ENCODE results near the gene RPSA.
"Not testable (repeated sequence)": the region's sequence is repeated elsewhere in the genome, so short reads cannot be mapped to it uniquely, and the experiment has no call there.

The RPSA gene

DNA sequence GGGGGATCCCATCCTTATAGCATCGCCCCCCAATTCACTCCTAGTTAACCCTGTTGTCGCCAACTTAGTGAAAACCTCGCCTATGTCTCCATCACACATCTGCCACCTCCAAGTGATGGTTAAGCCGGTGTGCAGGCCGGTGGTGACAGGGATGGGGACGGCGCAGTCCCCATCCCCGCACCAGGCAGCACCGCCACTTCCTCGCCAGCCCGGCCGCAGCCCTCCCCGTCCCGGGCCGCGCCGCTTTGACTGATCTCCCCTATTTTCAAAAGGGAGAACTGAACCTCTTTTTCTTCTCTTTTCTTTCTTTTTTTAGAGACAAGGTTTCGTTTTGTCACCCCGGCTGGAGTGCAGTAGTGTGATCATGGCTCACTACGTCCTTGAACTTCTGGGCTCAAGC, 49.6 kb downstream of the RPSA start:
- TF ChIP-seq, protein P1, sequence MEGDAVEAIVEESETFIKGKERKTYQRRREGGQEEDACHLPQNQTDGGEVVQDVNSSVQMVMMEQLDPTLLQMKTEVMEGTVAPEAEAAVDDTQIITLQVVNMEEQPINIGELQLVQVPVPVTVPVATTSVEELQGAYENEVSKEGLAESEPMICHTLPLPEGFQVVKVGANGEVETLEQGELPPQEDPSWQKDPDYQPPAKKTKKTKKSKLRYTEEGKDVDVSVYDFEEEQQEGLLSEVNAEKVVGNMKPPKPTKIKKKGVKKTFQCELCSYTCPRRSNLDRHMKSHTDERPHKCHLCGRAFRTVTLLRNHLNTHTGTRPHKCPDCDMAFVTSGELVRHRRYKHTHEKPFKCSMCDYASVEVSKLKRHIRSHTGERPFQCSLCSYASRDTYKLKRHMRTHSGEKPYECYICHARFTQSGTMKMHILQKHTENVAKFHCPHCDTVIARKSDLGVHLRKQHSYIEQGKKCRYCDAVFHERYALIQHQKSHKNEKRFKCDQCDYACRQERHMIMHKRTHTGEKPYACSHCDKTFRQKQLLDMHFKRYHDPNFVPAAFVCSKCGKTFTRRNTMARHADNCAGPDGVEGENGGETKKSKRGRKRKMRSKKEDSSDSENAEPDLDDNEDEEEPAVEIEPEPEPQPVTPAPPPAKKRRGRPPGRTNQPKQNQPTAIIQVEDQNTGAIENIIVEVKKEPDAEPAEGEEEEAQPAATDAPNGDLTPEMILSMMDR (IDR thresholded peaks at IDR 0.05; ENCODE audit: insufficient read depth, low read depth, low read length, missing control alignments), result no peak
- no peak overlapping the region for H3K4me3 ChIP-seq (ENCODE audit: low read length)
- no peak for DNase-seq (ENCODE audit: low read depth)

DNA sequence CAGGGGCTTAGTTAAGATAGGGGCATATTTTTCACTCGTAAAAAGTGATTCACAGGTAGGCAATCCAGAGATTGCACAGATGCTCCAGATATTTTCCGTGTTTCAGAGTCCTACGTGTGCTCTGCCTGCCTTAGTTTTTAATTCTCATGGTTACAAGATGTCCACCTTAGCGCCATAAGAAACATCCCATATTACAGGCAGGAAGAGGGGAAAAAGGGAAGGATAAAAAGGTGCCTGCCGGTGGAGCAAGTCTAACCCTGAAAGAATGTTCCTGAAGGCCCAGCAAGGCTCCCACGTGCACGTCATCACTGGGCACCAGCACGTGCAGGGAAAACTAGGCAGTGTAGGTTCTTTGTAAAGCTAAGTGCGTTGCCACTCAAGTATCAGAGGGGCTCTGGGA, 50.8 kb downstream of the RPSA start:
- H3K4me3 ChIP-seq (ENCODE audit: low read length), result no peak overlapping the region
- TF ChIP-seq, protein P1 (IDR thresholded peaks at IDR 0.05; ENCODE audit: insufficient read depth, low read depth, low read length, missing control alignments), result no peak
- DNase-seq (ENCODE audit: low read depth), result no peak

DNA sequence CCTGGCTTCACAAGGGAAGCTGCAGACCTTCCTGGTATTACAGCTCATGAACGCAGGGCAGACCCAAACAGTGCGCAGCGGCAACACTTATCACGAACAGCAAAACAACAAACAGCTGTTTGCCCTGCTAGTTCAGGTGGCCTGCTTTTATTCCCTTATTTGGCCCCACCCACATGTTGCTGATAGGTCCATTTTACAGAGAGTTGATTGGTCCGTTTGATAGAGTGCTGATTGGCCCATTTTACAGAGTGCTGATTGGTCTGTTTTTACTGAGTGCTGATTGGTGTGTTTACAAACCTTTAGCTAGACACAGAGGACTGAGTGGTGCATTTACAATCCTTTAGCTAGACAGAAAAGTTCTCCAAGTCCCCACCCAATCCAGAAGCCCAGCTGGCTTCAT, 52.1 kb downstream of the RPSA start:
- not testable (repeated sequence) for DNase-seq (ENCODE audit: low read depth); H3K4me3 ChIP-seq (ENCODE audit: low read length)

DNA sequence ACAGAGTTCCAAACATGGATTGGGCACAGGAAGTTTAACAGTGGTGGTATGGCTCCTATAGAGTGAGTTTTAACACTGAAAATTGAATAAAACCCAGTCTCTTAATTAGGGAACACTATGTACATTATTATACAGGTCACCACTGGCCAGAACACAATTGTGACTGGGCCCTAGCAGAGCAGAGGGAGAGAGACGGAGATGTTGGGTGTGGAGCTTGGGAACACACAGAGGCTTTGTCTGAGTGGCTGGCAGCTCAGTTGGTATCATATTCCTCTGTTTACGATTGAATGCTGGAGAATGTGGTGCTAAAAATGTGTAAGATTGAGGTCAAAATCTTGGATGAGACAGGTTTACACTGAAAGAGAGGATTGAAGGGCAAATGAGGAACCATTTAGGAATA, 54.2 kb downstream of the RPSA start:
- no peak for DNase-seq (ENCODE audit: low read depth)
- TF ChIP-seq, protein P1 (IDR thresholded peaks at IDR 0.05; ENCODE audit: insufficient read depth, low read depth, low read length, missing control alignments), result no peak
- H3K4me3 ChIP-seq (ENCODE audit: low read length), result no peak overlapping the region

Measured in epithelial cell of esophagus (primary cell).